Osteoblast (primary cell): ENCODE results near the gene ELMO2. TPM values are rescaled to one million over a fixed set of nuclear protein-coding genes. Genes with fewer than 3 reads are reported as not detected.

Source experiments
- DNase-seq: peaks from one replicate; pipeline ENCODE4 v3.0.0; 2011; ENCODE audit warnings: low spot score, mixed read lengths; ENCODE audit not compliant: insufficient read length; ENCODE audit errors: missing footprints
- H2AFZ ChIP-seq: 2 replicates; pipeline ENCODE4 v1.6.0; 2011; ENCODE audit warnings: mild to moderate bottlenecking, low read length
- H3K27ac ChIP-seq: 2 replicates; pipeline ENCODE4 v1.5.1; 2011; ENCODE audit warnings: mild to moderate bottlenecking, low read depth, low read length, moderate library complexity
- H3K27me3 ChIP-seq: 2 replicates; pipeline ENCODE4 v1.6.0; 2012; ENCODE audit warnings: mild to moderate bottlenecking, control low read depth, inconsistent platforms, low read length, moderate library complexity; ENCODE audit not compliant: insufficient read depth
- H3K36me3 ChIP-seq: 2 replicates; pipeline ENCODE4 v1.5.1; 2011; ENCODE audit warnings: mild to moderate bottlenecking, low read length, control low read depth, moderate library complexity; ENCODE audit not compliant: insufficient read depth
- H3K4me1 ChIP-seq: 2 replicates; pipeline ENCODE4 v1.5.1; 2011; ENCODE audit warnings: mild to moderate bottlenecking, low read length, control low read depth, moderate library complexity; ENCODE audit not compliant: insufficient read depth
- H3K4me2 ChIP-seq: 2 replicates; pipeline ENCODE4 v1.6.0; 2011; ENCODE audit warnings: mild to moderate bottlenecking, low read length; ENCODE audit not compliant: insufficient read depth
- H3K4me3 ChIP-seq: fragments of 200-600 bp; sonication (generic); 3 replicates; pipeline ENCODE4 v1.5.1; 2012; ENCODE audit warnings: mild to moderate bottlenecking, low read length, inconsistent platforms; ENCODE audit not compliant: insufficient read depth
- H3K79me2 ChIP-seq: 2 replicates; pipeline ENCODE4 v1.6.0; 2012; ENCODE audit warnings: mild to moderate bottlenecking, low read length, control low read depth, inconsistent platforms; ENCODE audit not compliant: insufficient read depth
- H3K9me3 ChIP-seq: 2 replicates; pipeline ENCODE4 v1.5.1; 2011; ENCODE audit warnings: low read depth, low read length, control low read depth
- H4K20me1 ChIP-seq: 2 replicates; pipeline ENCODE4 v1.6.0; 2012; ENCODE audit warnings: mild to moderate bottlenecking, low read length, control low read depth; ENCODE audit not compliant: insufficient read depth
- total RNA-seq: library from RNA; depleted of rRNA; stranded (reverse); fragments of >200 nt; gene quantifications from 2 replicates; pipeline ENCODE4 v1.2.3, GENCODE V29; 2012
- TF ChIP-seq, protein P1 (sequence below): IDR thresholded peaks from 2 replicates; pipeline ENCODE4 v1.5.1; 2011; ENCODE audit warnings: mild to moderate bottlenecking, low read depth, low read length, moderate library complexity; ENCODE audit errors: extremely low read depth

The ELMO2 gene
- total RNA-seq, 1 donor: 46.7 TPM

DNA sequence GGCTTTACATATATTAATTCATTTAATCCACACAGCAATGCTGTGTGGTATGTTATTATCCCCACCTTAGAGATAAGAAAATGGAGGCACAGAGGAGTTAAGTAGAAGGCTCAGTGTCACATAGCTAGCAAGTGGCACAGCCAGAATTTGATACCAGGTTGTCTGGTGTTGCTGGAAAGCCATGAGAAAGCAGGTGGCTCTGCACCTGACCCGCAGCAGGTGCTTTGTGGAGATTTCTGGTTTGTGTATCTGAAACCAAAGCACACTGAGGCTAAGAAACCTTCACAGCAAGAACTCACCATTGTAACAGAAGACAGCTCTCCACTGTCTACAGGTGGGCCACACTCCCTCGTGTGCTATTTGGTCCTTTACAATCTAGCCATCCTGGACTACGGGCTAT, 7.5 kb downstream of the ELMO2 start:
- TF ChIP-seq, protein P1, sequence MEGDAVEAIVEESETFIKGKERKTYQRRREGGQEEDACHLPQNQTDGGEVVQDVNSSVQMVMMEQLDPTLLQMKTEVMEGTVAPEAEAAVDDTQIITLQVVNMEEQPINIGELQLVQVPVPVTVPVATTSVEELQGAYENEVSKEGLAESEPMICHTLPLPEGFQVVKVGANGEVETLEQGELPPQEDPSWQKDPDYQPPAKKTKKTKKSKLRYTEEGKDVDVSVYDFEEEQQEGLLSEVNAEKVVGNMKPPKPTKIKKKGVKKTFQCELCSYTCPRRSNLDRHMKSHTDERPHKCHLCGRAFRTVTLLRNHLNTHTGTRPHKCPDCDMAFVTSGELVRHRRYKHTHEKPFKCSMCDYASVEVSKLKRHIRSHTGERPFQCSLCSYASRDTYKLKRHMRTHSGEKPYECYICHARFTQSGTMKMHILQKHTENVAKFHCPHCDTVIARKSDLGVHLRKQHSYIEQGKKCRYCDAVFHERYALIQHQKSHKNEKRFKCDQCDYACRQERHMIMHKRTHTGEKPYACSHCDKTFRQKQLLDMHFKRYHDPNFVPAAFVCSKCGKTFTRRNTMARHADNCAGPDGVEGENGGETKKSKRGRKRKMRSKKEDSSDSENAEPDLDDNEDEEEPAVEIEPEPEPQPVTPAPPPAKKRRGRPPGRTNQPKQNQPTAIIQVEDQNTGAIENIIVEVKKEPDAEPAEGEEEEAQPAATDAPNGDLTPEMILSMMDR: no peak
- H4K20me1 ChIP-seq: peaks cover 18% of the 10 kb centered on the region

DNA sequence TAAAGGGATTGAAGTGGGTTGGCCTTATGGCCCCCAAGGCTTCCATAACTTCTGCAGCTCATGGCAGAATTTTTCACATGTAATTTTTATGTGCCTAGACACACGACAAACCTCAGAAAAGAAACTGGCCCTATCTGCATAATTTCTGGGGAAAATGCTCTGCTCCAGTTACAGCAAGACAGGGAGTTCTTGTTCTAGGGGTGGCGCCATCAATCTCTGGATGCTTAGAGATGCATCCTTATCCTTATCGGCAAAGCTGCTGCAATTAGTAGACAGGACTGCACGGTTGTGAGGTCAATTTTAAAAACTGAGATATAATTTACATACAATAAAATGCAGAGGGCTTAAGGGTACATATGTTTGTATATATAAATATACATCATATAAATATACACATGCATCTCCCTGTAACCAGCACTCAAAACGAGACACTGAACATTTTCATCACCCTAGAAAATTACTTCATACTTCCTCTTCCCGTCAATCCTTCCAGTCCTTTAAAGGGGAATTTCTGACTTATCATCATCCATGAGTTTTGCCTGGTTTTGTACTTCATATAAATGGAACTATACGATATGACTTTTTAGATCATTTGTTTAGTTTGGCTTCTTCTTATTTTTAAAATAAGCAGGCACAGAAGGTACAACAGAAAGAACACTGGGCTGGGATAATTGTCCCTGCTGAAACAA, 10.2 kb downstream of the ELMO2 start:
- Histone ChIP-seq H2AFZ (no peak overlapping the region), H3K4me1 (peaks cover 16% of the 10 kb centered on the region), H3K36me3 (peaks cover 25% of the 10 kb centered on the region), H3K4me3 (no peak overlapping the region), H3K27ac (no peak overlapping the region), H3K79me2 (peaks cover 50% of the 10 kb centered on the region), H3K9me3 (no peaks in the 10 kb centered on the region), H3K4me2 (no peak overlapping the region), H3K27me3 (no peaks in the 10 kb centered on the region), H4K20me1 (peaks cover 9% of the 10 kb centered on the region)
- TF ChIP-seq, protein P1: no peak
- DNase-seq: no peak

More for the DNA sequence above, 7.5 kb downstream of the ELMO2 start:
- no peak for DNase-seq
- Histone ChIP-seq H3K79me2 (peaks cover 75% of the 10 kb centered on the region), H3K27me3 (no peaks in the 10 kb centered on the region), H3K9me3 (no peaks in the 10 kb centered on the region), H3K4me3 (no peak overlapping the region), H3K27ac (no peak overlapping the region), H2AFZ (no peak overlapping the region), H3K4me1 (peaks cover 31% of the 10 kb centered on the region), H3K36me3 (peaks cover 8% of the 10 kb centered on the region), H3K4me2 (no peak overlapping the region)

DNA sequence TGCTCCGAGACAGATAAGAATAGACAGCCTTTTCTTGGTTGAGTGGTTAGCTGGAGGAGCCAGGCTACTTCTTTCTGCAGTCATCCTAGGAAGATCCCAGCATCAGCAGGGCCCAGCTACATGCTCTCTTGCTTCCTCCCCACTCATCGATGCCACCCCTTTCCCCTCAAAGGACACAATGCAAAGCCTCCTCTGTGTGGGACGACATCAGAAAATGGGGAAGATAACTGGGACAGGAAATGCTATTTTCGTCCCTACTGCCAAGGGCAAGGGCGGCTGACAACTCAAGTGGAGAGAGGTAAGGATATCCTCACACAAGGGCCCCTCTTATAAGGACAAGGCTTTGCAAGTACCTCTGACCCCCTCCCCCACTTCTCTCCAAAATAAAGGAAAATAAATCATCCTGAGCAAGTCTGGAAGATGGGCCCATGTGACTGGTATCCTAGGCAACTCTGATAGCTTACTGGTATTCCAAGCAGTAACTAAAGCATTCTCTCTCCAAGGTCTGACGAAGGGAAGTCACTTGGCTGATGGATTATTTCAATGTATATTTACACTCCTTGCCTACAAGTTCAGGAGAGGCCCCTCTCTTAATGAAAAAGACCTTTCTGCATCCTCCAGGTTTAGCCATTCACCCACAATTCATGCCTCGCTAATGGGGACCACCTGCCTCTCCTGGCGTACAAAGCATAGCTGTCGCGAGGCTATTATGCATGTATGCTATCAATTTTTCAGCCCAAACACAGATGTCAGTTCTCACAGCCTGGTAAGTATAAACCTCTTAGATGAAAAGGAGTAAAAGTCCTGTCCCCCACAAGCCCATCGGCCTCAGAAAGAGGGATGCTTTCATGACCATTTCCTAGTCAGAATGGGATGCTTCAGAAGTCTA, 11.3 kb downstream of the ELMO2 start:
- Histone ChIP-seq H3K9me3 (no peaks in the 10 kb centered on the region), H3K4me3 (no peak overlapping the region), H4K20me1 (peaks cover 9% of the 10 kb centered on the region), H3K4me1 (peaks cover 6% of the 10 kb centered on the region), H3K27ac (no peak overlapping the region), H2AFZ (no peak overlapping the region), H3K4me2 (no peak overlapping the region), H3K27me3 (no peaks in the 10 kb centered on the region), H3K79me2 (peaks cover 50% of the 10 kb centered on the region), H3K36me3 (peaks cover 25% of the 10 kb centered on the region)
- TF ChIP-seq, protein P1: no peak
- no peak for DNase-seq

DNA sequence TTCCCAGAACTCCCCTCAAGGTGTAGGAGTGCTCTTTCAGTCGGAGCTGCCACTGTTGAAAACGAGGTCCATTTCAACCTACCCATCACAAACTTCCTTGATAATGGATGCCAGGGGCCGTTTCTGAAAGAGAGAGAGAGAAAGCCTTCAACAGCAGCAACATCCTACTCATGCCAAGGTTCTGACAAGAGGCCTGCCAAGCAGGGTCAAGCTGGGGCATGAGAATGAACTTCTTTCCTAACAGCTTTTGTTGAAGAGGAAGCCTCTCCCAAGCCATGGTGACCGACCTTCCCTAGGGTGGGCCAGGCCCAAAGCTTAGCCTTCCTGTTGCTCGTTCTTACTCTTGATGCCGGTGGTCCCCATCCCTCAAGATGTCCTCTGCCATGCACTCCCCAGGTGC, 12.4 kb downstream of the ELMO2 start:
- no peaks in the 10 kb centered on the region for H3K4me1 ChIP-seq
- H3K27ac ChIP-seq: no peak overlapping the region
- TF ChIP-seq, protein P1: no peak
- DNase-seq: no peak
- no peaks in the 10 kb centered on the region for H3K9me3 ChIP-seq
- peaks cover 9% of the 10 kb centered on the region for H4K20me1 ChIP-seq
- H3K4me3 ChIP-seq: no peak overlapping the region
- peaks cover 29% of the 10 kb centered on the region for H3K36me3 ChIP-seq
- H3K27me3 ChIP-seq: no peaks in the 10 kb centered on the region
- H3K79me2 ChIP-seq: peaks cover 42% of the 10 kb centered on the region
- no peak overlapping the region for H3K4me2 ChIP-seq
- no peak overlapping the region for H2AFZ ChIP-seq
